Middle frontal gyrus (tissue), 1 donor: ENCODE results near the gene DOCK3.
"Not testable (repeated sequence)": the region's sequence is repeated elsewhere in the genome, so short reads cannot be mapped to it uniquely, and the experiment has no call there.

Experiments
- DNase-seq: peaks from one replicate; pipeline ENCODE4 v3.0.0-alpha.2; 2015; ENCODE audit warnings: low spot score; ENCODE audit errors: extremely low spot score

Gene DOCK3

GRCh38 chr3:50650018-50650417, 24.7 kb upstream of the DOCK3 start:
- no peak for DNase-seq

DNA sequence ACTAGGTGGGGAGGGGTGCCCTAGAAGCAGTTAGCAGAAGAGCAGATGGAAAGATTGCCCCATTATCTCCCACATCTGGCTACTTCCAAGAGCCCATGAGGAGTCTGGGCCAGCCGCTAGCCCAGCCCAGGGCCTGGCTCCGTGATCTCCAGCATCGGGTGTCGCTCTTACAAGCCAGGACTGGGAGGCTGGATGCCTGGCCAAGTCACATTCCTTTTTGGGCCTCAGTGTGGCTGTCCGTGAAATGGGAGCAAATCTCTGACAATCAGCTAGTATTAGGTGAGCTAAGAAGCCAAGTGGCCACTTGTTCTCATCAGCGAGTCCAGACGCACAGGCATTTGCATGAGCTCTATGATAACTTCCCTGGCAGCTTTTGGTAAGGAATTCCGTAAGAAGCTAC, 23.3 kb upstream of the DOCK3 start:
- DNase-seq: no peak

GRCh38 chr3:50651920-50652529, 22.7 kb upstream of the DOCK3 start:
- DNase-seq: no peak

- no peak for DNase-seq
Observed at GRCh38 chr3:50652709-50653108, 22.0 kb upstream of the DOCK3 start.

DNA sequence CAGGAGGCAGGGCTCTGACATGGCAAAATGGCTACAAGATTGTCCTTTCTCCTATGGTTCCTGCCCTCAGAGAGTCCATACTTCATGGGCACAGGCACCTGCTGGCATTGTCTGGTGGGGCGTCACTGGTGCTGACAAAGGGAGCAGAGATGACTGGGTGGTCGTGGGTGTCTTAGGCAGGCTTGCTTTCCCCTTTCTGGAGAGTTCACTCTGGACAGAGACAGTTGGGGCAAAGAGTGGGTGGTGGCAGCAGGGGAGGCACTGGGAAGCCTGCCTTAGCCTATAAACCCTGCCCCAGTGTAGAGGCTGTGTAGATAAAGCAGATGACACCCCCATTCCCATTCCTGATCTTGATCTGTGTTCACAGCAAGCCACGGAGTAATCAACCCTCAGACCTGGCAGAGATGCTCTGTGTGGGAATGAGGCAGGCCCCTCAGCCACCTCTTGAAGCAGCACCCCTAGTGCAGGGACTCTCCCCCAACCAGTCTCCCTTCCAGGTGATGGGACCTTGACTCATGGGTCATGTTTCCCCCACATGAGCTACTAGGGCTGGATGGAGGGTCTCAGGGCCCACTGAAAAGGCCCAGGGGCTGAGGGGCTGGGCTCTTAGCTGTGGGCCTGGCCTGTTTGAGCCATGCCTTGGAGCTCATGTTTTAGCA, 20.7 kb upstream of the DOCK3 start:
- no peak for DNase-seq

DNA sequence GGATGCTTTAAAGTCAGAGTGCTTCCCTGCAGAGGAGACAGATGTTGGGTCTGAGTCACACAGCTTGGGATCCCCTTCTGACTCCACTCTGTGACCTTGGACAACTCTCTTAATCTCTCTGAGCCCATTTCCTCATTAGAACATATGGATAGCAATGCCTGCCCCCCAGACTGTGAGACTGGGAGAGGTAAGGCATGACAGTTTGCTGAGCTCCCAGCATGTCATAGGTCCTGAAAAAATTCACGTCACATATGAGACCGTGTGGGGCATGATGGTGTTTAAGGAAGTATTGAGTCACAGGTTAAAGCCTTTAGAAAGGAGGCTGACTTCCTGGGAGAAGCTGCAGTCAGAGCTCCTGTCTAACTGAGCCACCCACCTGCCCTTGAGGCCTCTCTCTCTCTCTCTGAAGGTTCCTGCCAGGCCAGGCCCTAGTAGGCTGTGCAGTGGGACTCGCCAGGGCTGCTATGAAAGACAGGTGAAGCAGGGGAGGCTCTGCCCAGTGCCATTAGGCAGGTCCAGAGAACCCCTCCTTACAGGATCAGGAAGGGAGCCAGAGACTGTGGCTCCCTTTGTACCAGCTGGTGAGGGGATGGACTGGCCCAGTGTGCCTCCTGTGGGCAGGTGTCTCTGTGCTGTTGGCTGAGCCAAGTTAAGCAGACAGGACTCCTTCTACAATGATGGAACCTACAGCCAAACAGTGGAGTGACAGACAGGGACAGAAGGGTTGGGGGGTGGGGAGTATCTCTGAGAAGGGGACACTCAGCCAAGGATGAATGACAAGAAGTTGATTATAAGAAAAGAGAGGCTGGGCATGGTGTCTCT, 19.5 kb upstream of the DOCK3 start:
- DNase-seq: no peak

- no peak for DNase-seq
Observed at GRCh38 chr3:50656417-50657195, 18.1 kb upstream of the DOCK3 start.

- DNase-seq: no peak
Observed at GRCh38 chr3:50657407-50657806, 17.3 kb upstream of the DOCK3 start.

- no peak for DNase-seq
Observed at GRCh38 chr3:50657816-50658215, 16.9 kb upstream of the DOCK3 start.

GRCh38 chr3:50658416-50658815, 16.3 kb upstream of the DOCK3 start:
- no peak for DNase-seq

- DNase-seq: no peak
Observed at GRCh38 chr3:50658831-50659230, 15.9 kb upstream of the DOCK3 start.

GRCh38 chr3:50660386-50660785, 14.3 kb upstream of the DOCK3 start:
- DNase-seq: no peak

DNA sequence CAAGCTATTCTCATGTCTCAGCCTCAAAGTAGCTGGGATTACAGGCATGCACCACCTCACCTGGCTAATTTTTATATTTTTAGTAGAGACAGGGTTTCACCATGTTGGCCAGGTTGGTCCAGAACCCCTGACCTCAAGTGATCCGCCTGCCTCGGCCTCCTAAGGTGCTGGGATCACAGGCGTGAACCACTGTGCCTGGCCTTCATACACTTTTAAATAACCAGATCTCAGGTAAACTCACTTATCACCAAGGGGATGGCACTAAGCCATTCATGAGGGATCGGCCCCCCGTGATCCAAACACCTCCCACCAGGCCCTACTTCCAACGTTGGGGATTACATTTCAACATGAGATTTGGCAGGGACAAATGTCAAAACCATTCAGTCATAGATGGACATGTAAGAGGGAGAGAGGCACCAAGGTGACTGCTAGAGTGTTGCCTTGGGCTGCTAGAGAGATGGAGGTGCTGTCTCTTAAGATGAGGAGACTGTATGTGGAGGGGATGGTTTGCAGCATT, 13.3 kb upstream of the DOCK3 start:
- no peak for DNase-seq

- DNase-seq: no peak
Observed at GRCh38 chr3:50662408-50662807, 12.3 kb upstream of the DOCK3 start.

GRCh38 chr3:50665081-50665840, 9.5 kb upstream of the DOCK3 start:
- DNase-seq: no peak

- DNase-seq: not testable (repeated sequence)
Observed at GRCh38 chr3:50665841-50666115, 8.9 kb upstream of the DOCK3 start.

DNA sequence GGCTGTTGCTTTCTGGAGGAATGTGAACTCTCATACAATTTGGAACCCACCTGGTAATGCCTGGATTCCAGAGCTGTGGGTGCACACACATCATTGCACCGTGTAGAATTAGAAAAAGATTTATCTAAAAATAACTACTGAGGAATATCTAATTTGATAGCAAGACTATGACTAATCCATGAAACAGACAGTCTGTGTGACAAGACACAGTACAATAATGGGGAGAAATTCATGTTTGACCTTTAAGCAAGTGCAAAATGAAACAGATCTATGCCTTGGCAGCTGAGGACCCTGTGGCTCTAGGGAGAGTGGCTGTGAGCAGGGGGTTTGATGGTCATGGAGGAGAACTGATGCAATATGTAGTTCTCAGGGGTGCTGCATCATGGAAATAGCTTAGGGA, 7.9 kb upstream of the DOCK3 start:
- DNase-seq: no peak

DNA sequence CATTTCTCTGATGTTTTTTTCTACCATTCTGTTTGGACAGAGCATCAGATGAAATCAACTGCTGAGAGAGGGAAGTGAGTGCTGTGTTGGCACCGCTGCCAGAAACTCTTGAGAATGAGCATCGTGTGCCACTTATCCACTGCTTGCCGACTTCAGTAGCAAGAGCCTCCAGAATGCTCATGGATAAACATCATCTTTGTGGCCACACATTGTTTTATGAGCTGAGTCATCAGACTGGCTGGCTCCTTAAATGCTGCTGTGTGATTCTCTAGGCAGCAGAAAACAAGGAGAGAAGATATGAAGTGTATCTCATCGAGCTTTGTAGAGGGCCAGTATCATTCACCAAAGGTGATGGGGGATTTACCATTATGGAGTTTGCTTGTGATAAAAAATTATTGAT, 3.4 kb upstream of the DOCK3 start:
- no peak for DNase-seq

DNA sequence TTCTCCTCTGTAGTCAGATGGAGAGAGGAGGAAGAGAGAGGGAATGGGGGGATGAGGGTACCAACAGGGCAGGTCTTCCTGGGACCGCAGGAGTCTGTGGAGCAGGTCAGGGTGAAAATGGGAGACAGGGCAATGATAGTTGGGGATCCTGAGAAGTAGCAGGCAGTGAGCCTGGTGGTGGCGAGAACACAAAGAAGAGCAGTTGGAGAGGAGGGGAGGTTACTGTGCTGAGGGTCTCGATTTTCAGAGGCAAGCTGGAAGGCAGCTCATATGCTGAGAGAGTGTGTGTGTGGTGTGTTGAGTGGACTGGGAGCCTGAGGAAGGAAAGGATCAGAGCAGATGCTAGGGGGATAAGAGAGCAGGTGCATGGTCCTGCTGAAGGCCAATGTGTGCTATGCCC, 2.1 kb upstream of the DOCK3 start:
- DNase-seq: no peak

DNA sequence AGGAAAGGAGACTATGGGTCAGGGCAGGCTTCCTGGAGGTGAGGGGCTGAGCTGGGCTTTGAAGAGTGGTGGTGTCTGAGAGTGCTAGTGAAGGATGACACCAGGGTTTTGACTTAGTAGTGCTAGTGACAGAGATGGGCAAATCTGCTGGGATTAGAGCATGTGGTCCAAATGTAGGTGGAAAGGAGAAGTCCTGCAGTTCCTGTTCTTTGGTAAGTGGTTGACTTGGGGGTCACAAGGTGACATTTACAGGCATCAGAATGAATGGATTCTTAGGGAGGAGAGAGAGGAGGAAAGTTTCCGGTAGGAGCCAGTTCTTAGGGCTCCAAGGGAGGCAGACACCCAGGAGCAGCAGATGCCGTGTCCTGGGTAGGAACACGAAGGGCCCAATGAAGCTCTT, 796 bp upstream of the DOCK3 start:
- no peak for DNase-seq
